Adrenal gland (tissue), 12 donors: ENCODE measurements around the gene ZDHHC11B. TPM values are rescaled to one million over a fixed set of nuclear protein-coding genes. Genes with fewer than 3 reads are reported as not detected.
A peak's percentile ranks its signal among the peaks of the same experiment; 100 is the strongest.

ENCODE experiments used
- DNase-seq, 7 donors: peaks; one replicate each; pipeline ENCODE4 v3.0.0-alpha.2; 2019 to 2020
- H3K27ac ChIP-seq, 5 donors: fragments of 200-600 bp; sonication (generic) in 4 of 5; 1 replicate in 3 of 5; 2 replicates in 2 of 5; pipeline versions ENCODE4 v1.5.1 to v1.8.0; 2016 to 2020; ENCODE audit warnings: mild to moderate bottlenecking in 1 of 5
- H3K27me3 ChIP-seq: fragments of 200-600 bp; 2 replicates; pipeline ENCODE4 v1.8.0; 2021
- H3K36me3 ChIP-seq, 2 donors: fragments of 200-600 bp; replicated peaks in 1 of 2; 1 replicate in 1 of 2; 2 replicates in 1 of 2; pipeline versions ENCODE4 v1.5.1 to v1.8.0; 2018 to 2022
- H3K4me1 ChIP-seq, 2 donors: fragments of 200-600 bp; replicated peaks in 1 of 2; 1 replicate in 1 of 2; 2 replicates in 1 of 2; pipeline versions ENCODE4 v1.5.1 to v1.8.0; 2018 to 2021
- H3K4me3 ChIP-seq, 4 donors: fragments of 200-600 bp; sonication (generic) in 3 of 4; one replicate each; pipeline ENCODE4 v1.5.1; 2016 to 2018
- H3K9me3 ChIP-seq, 3 donors: fragments of 200-600 bp; sonication (generic) in 1 of 3; replicated peaks in 1 of 3; 1 replicate in 2 of 3; 2 replicates in 1 of 3; pipeline versions ENCODE4 v1.5.1 to v1.8.0; 2016 to 2021
- CTCF ChIP-seq, 6 experiments: fragments of 450-650 bp in 4 of 6; fragments of 200-600 bp in 2 of 6; sonication (generic) in 1 of 6; IDR thresholded peaks; 1 replicate in 5 of 6; 2 replicates in 1 of 6; pipeline versions ENCODE4 v1.5.1 to v1.8.0; 2016 to 2021; ENCODE audit warnings: antibody characterized with exemption in 6 of 6, mild to moderate bottlenecking in 2 of 6, moderate library complexity in 1 of 6
- POLR2A ChIP-seq, 2 donors: fragments of 450-650 bp; IDR thresholded peaks; one replicate each; pipeline ENCODE4 v1.6.1; 2017; ENCODE audit warnings: antibody characterized with exemption in 2 of 2, mild to moderate bottlenecking in 2 of 2, moderate library complexity in 1 of 2
- WGBS, 4 donors: extraction: QIAGEN DNeasy Blood & Tissue Kit in 2 of 4; methylation state at CpG; one replicate each; pipeline versions ENCODE4 v1.1.5 to v1.1.7; 2013 to 2017; 5-methylcytosine and 5-hydroxymethylcytosine counted together
- intact Hi-C, 2 donors: fragments of 100-400 bp; cut with DNase I; formaldehyde crosslinking; loops; one replicate each; pipeline versions ENCODE4 v1.14.1 to v1.15.0; 2022 to 2023
- polyA plus RNA-seq, 3 donors: library from polyadenylated mRNA; stranded (reverse); fragments of 200-250 nt in 2 of 3; fragments of 350-450 nt in 1 of 3; fragmentation: Illumina TruSeq in 1 of 3; extraction: RNeasy Lipid Tissue Mini Kit (QIAGEN cat#74804) in 1 of 3; gene quantifications; one replicate each; pipeline ENCODE4 v1.2.3, GENCODE V29; 2013 to 2014
- total RNA-seq, 9 donors: library from RNA; depleted of rRNA in 4 of 9; stranded (reverse); fragments of >200 nt in 4 of 9; fragments of 120-200 nt in 1 of 9; fragmentation: NEBNext Ultra II Directional in 1 of 9; extraction: Animal tissue kit (Norgen Biotek cat#: 25700) in 1 of 9; gene quantifications; one replicate each; pipeline versions ENCODE4 v1.1.0 to v1.2.4, GENCODE V29; 2013 to 2023
- donor health status: healthy with polysubstance abuse.
- donor health status: Bipolar disorder and iron deficiency.
- donor health status: DM: yes; HTN: yes; CAD: no.
- donor health status: DM: no; HTN: no; CAD: no.
- donor health status: DM: no; HTN: no; CAD: no.
- donor health status: DM: yes; HTN: yes; CAD: no.

ZDHHC11B gene
- total and polyA plus RNA-seq, 12 donors = 0.64 to 7.8 (median 1.5) TPM; not detected in 2

GRCh38 chr5:671459-672328 lies 112.8 kb downstream of the ZDHHC11B start:
- TF ChIP-seq POLR2A (IDR thresholded peaks at IDR 0.05) (peak in 1 of 2 donors; percentile 6), CTCF (IDR thresholded peaks at IDR 0.05) (peak; percentile 71 to 92 (median 88))
- H3K27me3 ChIP-seq = no peaks in the 10 kb centered on the region
- H3K9me3 ChIP-seq = no peaks in the 10 kb centered on the region
- H3K27ac ChIP-seq = no peak overlapping the region
- DNase-seq = peak; percentile 57 to 84 (median 72)
- intact Hi-C loops = loop anchor here (2.0 to 10.0 kb wide), 3 partner anchors 123 to 236 kb away; no protein-coding TSS in a partner anchor
- WGBS, 4 donors = 21 to 25% (median 24%) methylated on average over 2 to 27 of the region's 27 CpGs
- peaks cover 0 to 26% of the 10 kb centered on the region in 2 donors for H3K4me1 ChIP-seq
- no peak overlapping the region for H3K4me3 ChIP-seq
- no peaks in the 10 kb centered on the region for H3K36me3 ChIP-seq

DNA sequence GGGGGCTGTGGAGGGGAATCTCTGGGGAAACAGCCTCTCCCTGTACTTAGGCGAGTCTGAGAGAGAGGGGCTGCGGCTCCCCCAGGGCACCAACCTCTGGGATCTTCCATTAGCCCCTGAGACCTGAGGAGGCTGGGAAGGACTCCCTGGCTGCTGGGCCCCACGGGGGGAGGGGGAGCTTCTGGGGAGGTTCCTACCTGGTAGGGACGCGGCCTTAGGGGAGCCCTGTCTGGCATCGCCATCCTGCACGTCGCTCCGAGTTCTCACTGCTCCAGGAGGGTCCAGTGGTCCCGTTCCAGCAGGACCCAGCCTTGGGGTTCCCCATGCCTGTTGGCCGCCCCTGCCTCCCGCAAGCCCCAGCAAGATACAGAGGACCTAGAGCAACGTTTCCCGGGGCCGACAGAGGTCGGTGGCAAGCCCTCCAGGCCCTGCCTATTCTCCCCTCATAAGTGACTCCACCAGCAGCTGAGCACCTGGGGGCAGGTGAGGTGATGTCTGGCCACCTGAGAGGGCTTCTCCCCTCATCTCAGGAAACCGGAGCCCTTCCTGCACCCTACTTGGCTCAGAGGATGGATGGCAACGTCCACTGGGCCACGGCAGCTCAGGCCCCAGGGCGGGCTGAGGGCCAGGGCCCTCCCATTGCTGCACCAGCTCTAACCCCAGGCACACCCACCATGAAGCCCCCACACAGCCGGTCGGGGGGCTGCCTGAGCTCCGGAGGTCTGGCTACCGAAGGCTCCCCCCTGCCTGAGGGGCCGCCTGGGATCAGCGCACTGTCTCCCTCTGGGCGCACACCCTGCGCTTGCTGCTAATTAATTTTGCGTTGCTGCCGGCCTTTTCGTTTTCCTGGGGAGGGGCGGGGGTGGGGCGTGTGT lies 113.9 kb downstream of the ZDHHC11B start:
- H3K36me3 ChIP-seq = no peaks in the 10 kb centered on the region
- 63 to 76% (median 67%) methylated on average over 10 to 33 of the region's 33 CpGs for WGBS, 4 donors
- no peaks in the 10 kb centered on the region for H3K27me3 ChIP-seq
- H3K4me1 ChIP-seq = peaks cover 0 to 26% of the 10 kb centered on the region in 2 donors
- H3K4me3 ChIP-seq = no peak overlapping the region
- intact Hi-C loops = loop anchor here (2.0 to 10.0 kb wide), 3 partner anchors 124 to 237 kb away; no protein-coding TSS in a partner anchor
- TF ChIP-seq POLR2A (IDR thresholded peaks at IDR 0.05) (no peak), CTCF (IDR thresholded peaks at IDR 0.05) (no peak)
- no peaks in the 10 kb centered on the region for H3K9me3 ChIP-seq
- DNase-seq = peak in 1 of 7 donors; percentile 15
- H3K27ac ChIP-seq = no peak overlapping the region

GRCh38 chr5:669842-670395 lies 114.6 kb downstream of the ZDHHC11B start:
- Histone ChIP-seq H3K9me3 (no peaks in the 10 kb centered on the region), H3K27me3 (no peaks in the 10 kb centered on the region), H3K4me3 (no peak overlapping the region), H3K27ac (no peak overlapping the region), H3K4me1 (peaks cover 0 to 26% of the 10 kb centered on the region in 2 donors), H3K36me3 (no peaks in the 10 kb centered on the region)
- peak in 1 of 7 donors; percentile 13 for DNase-seq
- no peak for TF ChIP-seq POLR2A (IDR thresholded peaks at IDR 0.05)
- no peak for TF ChIP-seq CTCF (IDR thresholded peaks at IDR 0.05)
- WGBS, 4 donors = 81 to 85% (median 85%) methylated on average over 7 to 22 of the region's 22 CpGs; no CpG with 5 or more reads in 1 of the 4 donors
- intact Hi-C loops = loop anchor here (2.0 to 10.0 kb wide), 3 partner anchors 125 to 237 kb away; no protein-coding TSS in a partner anchor
